ENCODE measurements around the gene SERGEF.

SERGEF gene

GRCh38 chr11:17747131-17747955 is 265.5 kb downstream of the SERGEF start:
- Histone ChIP-seq H3K27me3 (ENCODE audit: control insufficient read depth, insufficient read depth, low read length) (no peaks in the 10 kb centered on the region), H3K4me3 (ENCODE audit: low read depth, low read length) (no peak overlapping the region), H3K9me3 (ENCODE audit: control insufficient read depth, insufficient read depth, low read length) (no peaks in the 10 kb centered on the region), H3K4me1 (ENCODE audit: control insufficient read depth, insufficient read depth, low read length) (no peaks in the 10 kb centered on the region), H3K9ac (ENCODE audit: low read depth, low read length) (no peak overlapping the region), H3K36me3 (ENCODE audit: control insufficient read depth, insufficient read depth, low read length) (no peaks in the 10 kb centered on the region)

GRCh38 chr11:17746096-17746495 is 266.8 kb downstream of the SERGEF start:
- H3K9ac ChIP-seq (ENCODE audit: low read depth, low read length), result no peak overlapping the region
- no peaks in the 10 kb centered on the region for H3K27me3 ChIP-seq (ENCODE audit: control insufficient read depth, insufficient read depth, low read length)
- no peaks in the 10 kb centered on the region for H3K9me3 ChIP-seq (ENCODE audit: control insufficient read depth, insufficient read depth, low read length)
- H3K36me3 ChIP-seq (ENCODE audit: control insufficient read depth, insufficient read depth, low read length), result no peaks in the 10 kb centered on the region
- no peak overlapping the region for H3K4me3 ChIP-seq (ENCODE audit: low read depth, low read length)
- no peaks in the 10 kb centered on the region for H3K4me1 ChIP-seq (ENCODE audit: control insufficient read depth, insufficient read depth, low read length)

- Histone ChIP-seq H3K4me1 (ENCODE audit: control insufficient read depth, insufficient read depth, low read length) (no peaks in the 10 kb centered on the region), H3K9me3 (ENCODE audit: control insufficient read depth, insufficient read depth, low read length) (no peaks in the 10 kb centered on the region), H3K9ac (ENCODE audit: low read depth, low read length) (no peak overlapping the region), H3K36me3 (ENCODE audit: control insufficient read depth, insufficient read depth, low read length) (no peaks in the 10 kb centered on the region), H3K27me3 (ENCODE audit: control insufficient read depth, insufficient read depth, low read length) (peaks cover 3% of the 10 kb centered on the region), H3K4me3 (ENCODE audit: low read depth, low read length) (no peak overlapping the region)
Observed at GRCh38 chr11:17745023-17745772, 267.6 kb downstream of the SERGEF start.

GRCh38 chr11:17744151-17744940 is 268.5 kb downstream of the SERGEF start:
- H3K27me3 ChIP-seq (ENCODE audit: control insufficient read depth, insufficient read depth, low read length), result peaks cover 10% of the 10 kb centered on the region
- peaks cover under 1% of the 10 kb centered on the region for H3K4me1 ChIP-seq (ENCODE audit: control insufficient read depth, insufficient read depth, low read length)
- no peak overlapping the region for H3K4me3 ChIP-seq (ENCODE audit: low read depth, low read length)
- no peaks in the 10 kb centered on the region for H3K36me3 ChIP-seq (ENCODE audit: control insufficient read depth, insufficient read depth, low read length)
- no peaks in the 10 kb centered on the region for H3K9me3 ChIP-seq (ENCODE audit: control insufficient read depth, insufficient read depth, low read length)
- no peak overlapping the region for H3K9ac ChIP-seq (ENCODE audit: low read depth, low read length)

- H3K4me1 ChIP-seq (ENCODE audit: control insufficient read depth, insufficient read depth, low read length), result peaks cover 5% of the 10 kb centered on the region
- no peaks in the 10 kb centered on the region for H3K9me3 ChIP-seq (ENCODE audit: control insufficient read depth, insufficient read depth, low read length)
- H3K4me3 ChIP-seq (ENCODE audit: low read depth, low read length), result no peak overlapping the region
- H3K9ac ChIP-seq (ENCODE audit: low read depth, low read length), result no peak overlapping the region
- H3K36me3 ChIP-seq (ENCODE audit: control insufficient read depth, insufficient read depth, low read length), result no peaks in the 10 kb centered on the region
- H3K27me3 ChIP-seq (ENCODE audit: control insufficient read depth, insufficient read depth, low read length), result peaks cover 16% of the 10 kb centered on the region
Observed at GRCh38 chr11:17743808-17744119, 269.1 kb downstream of the SERGEF start.

GRCh38 chr11:17743026-17743807 is 269.6 kb downstream of the SERGEF start:
- Histone ChIP-seq H3K4me1 (ENCODE audit: control insufficient read depth, insufficient read depth, low read length) (peaks cover 7% of the 10 kb centered on the region), H3K4me3 (ENCODE audit: low read depth, low read length) (no peak overlapping the region), H3K36me3 (ENCODE audit: control insufficient read depth, insufficient read depth, low read length) (no peaks in the 10 kb centered on the region), H3K9me3 (ENCODE audit: control insufficient read depth, insufficient read depth, low read length) (no peaks in the 10 kb centered on the region), H3K27me3 (ENCODE audit: control insufficient read depth, insufficient read depth, low read length) (peaks cover 21% of the 10 kb centered on the region), H3K9ac (ENCODE audit: low read depth, low read length) (no peak overlapping the region)

- H3K9me3 ChIP-seq (ENCODE audit: control insufficient read depth, insufficient read depth, low read length), result no peaks in the 10 kb centered on the region
Observed at GRCh38 chr11:17742019-17742418, 270.8 kb downstream of the SERGEF start.

GRCh38 chr11:17741487-17741886 is 271.4 kb downstream of the SERGEF start:
- Histone ChIP-seq H3K9me3 (ENCODE audit: control insufficient read depth, insufficient read depth, low read length) (no peaks in the 10 kb centered on the region), H3K27me3 (ENCODE audit: control insufficient read depth, insufficient read depth, low read length) (peaks cover 38% of the 10 kb centered on the region), H3K9ac (ENCODE audit: low read depth, low read length) (no peak overlapping the region), H3K36me3 (ENCODE audit: control insufficient read depth, insufficient read depth, low read length) (no peaks in the 10 kb centered on the region), H3K4me1 (ENCODE audit: control insufficient read depth, insufficient read depth, low read length) (peaks cover 9% of the 10 kb centered on the region), H3K4me3 (ENCODE audit: low read depth, low read length) (no peak overlapping the region)

More at GRCh38 chr11:17742019-17742418, 270.8 kb downstream of the SERGEF start:
- no peak overlapping the region for H3K9ac ChIP-seq (ENCODE audit: low read depth, low read length)
- H3K4me3 ChIP-seq (ENCODE audit: low read depth, low read length), result no peak overlapping the region
- peaks cover 9% of the 10 kb centered on the region for H3K4me1 ChIP-seq (ENCODE audit: control insufficient read depth, insufficient read depth, low read length)
- peaks cover 33% of the 10 kb centered on the region for H3K27me3 ChIP-seq (ENCODE audit: control insufficient read depth, insufficient read depth, low read length)
- no peaks in the 10 kb centered on the region for H3K36me3 ChIP-seq (ENCODE audit: control insufficient read depth, insufficient read depth, low read length)

GRCh38 chr11:17740649-17741235 is 272.1 kb downstream of the SERGEF start:
- Histone ChIP-seq H3K4me1 (ENCODE audit: control insufficient read depth, insufficient read depth, low read length) (peaks cover 9% of the 10 kb centered on the region), H3K27me3 (ENCODE audit: control insufficient read depth, insufficient read depth, low read length) (peaks cover 45% of the 10 kb centered on the region), H3K9me3 (ENCODE audit: control insufficient read depth, insufficient read depth, low read length) (no peaks in the 10 kb centered on the region), H3K36me3 (ENCODE audit: control insufficient read depth, insufficient read depth, low read length) (no peaks in the 10 kb centered on the region), H3K4me3 (ENCODE audit: low read depth, low read length) (no peak overlapping the region), H3K9ac (ENCODE audit: low read depth, low read length) (no peak overlapping the region)

GRCh38 chr11:17739945-17740338 is 272.9 kb downstream of the SERGEF start:
- no peaks in the 10 kb centered on the region for H3K36me3 ChIP-seq (ENCODE audit: control insufficient read depth, insufficient read depth, low read length)

More at GRCh38 chr11:17739945-17740338, 272.9 kb downstream of the SERGEF start:
- H3K9me3 ChIP-seq (ENCODE audit: control insufficient read depth, insufficient read depth, low read length), result no peaks in the 10 kb centered on the region
- peaks cover 9% of the 10 kb centered on the region for H3K4me1 ChIP-seq (ENCODE audit: control insufficient read depth, insufficient read depth, low read length)
- H3K4me3 ChIP-seq (ENCODE audit: low read depth, low read length), result no peak overlapping the region
- no peak overlapping the region for H3K9ac ChIP-seq (ENCODE audit: low read depth, low read length)
- H3K27me3 ChIP-seq (ENCODE audit: control insufficient read depth, insufficient read depth, low read length), result peaks cover 46% of the 10 kb centered on the region

All from iPS-15b (cell line).